CD14-positive monocyte (primary cell): ENCODE data around the gene MAMDC2. TPM values are rescaled to one million over a fixed set of nuclear protein-coding genes. Genes with fewer than 3 reads are reported as not detected.

ENCODE experiments used
- DNase-seq, 3 donors: peaks; one replicate each; pipeline ENCODE4 v3.0.0-alpha.2; 2011 to 2022
- H2AFZ ChIP-seq: 2 replicates; pipeline ENCODE4 v1.6.0; 2012; ENCODE audit warnings: mild to moderate bottlenecking, low read depth, low read length, inconsistent platforms; ENCODE audit not compliant: insufficient read depth, poor library complexity, severe bottlenecking
- H3K27ac ChIP-seq, 2 donors: 1 replicate in 1 of 2; 2 replicates in 1 of 2; pipeline ENCODE4 v1.5.1; 2012 to 2013; ENCODE audit warnings: low read length in 2 of 2, control low read depth in 1 of 2, inconsistent platforms in 1 of 2, low read depth in 1 of 2, mild to moderate bottlenecking in 1 of 2
- H3K27me3 ChIP-seq, 2 donors: one replicate each; pipeline versions ENCODE4 v1.6.0 to v1.6.1; 2011 to 2013; ENCODE audit warnings: low read length in 2 of 2; ENCODE audit not compliant: control insufficient read depth in 2 of 2, insufficient read depth in 2 of 2
- H3K36me3 ChIP-seq, 2 donors: replicated peaks in 1 of 2; 1 replicate in 1 of 2; 2 replicates in 1 of 2; pipeline versions ENCODE4 v1.5.1 to v1.6.1; 2012 to 2013; ENCODE audit warnings: low read length in 2 of 2, control low read depth in 1 of 2, inconsistent platforms in 1 of 2, mild to moderate bottlenecking in 1 of 2; ENCODE audit not compliant: insufficient read depth in 2 of 2, control insufficient read depth in 1 of 2
- H3K4me1 ChIP-seq, 2 donors: 1 replicate in 1 of 2; 2 replicates in 1 of 2; pipeline versions ENCODE4 v1.5.1 to v1.6.1; 2012 to 2013; ENCODE audit warnings: low read length in 2 of 2, control low read depth in 1 of 2, inconsistent platforms in 1 of 2, mild to moderate bottlenecking in 1 of 2, moderate library complexity in 1 of 2; ENCODE audit not compliant: insufficient read depth in 2 of 2, control insufficient read depth in 1 of 2
- H3K4me2 ChIP-seq: replicated peaks from 2 replicates; pipeline ENCODE3; 2012; ENCODE audit warnings: low read length, moderate library complexity, mild to moderate bottlenecking; ENCODE audit not compliant: poor library complexity, severe bottlenecking; ENCODE audit errors: extremely low read depth
- H3K4me3 ChIP-seq, 3 experiments: fragments of 200-600 bp in 1 of 3; sonication (generic) in 1 of 3; replicated peaks in 1 of 3; 1 replicate in 2 of 3; 2 replicates in 1 of 3; pipeline ENCODE4 v1.5.1; 2011 to 2013; ENCODE audit warnings: low read length in 3 of 3, mild to moderate bottlenecking in 3 of 3, control low read depth in 2 of 3, low read depth in 2 of 3, inconsistent platforms in 1 of 3, moderate library complexity in 1 of 3
- H3K79me2 ChIP-seq: 2 replicates; pipeline ENCODE4 v1.6.0; 2012; ENCODE audit warnings: mild to moderate bottlenecking, control low read depth, inconsistent platforms, low read length, moderate library complexity; ENCODE audit not compliant: insufficient read depth
- H3K9ac ChIP-seq: 2 replicates; pipeline ENCODE4 v1.6.0; 2017; ENCODE audit warnings: low read length, mild to moderate bottlenecking; ENCODE audit not compliant: insufficient read depth, poor library complexity, severe bottlenecking
- H3K9me3 ChIP-seq, 2 donors: replicated peaks in 1 of 2; 1 replicate in 1 of 2; 2 replicates in 1 of 2; pipeline versions ENCODE4 v1.5.1 to v1.6.1; 2012 to 2013; ENCODE audit warnings: low read length in 2 of 2, control low read depth in 1 of 2; ENCODE audit not compliant: control insufficient read depth in 1 of 2, insufficient read depth in 1 of 2
- H4K20me1 ChIP-seq: 2 replicates; pipeline ENCODE4 v1.6.0; 2012; ENCODE audit warnings: mild to moderate bottlenecking, low read length, control low read depth, moderate library complexity; ENCODE audit not compliant: insufficient read depth
- H3K27ac Mint-ChIP-seq, 7 donors: one replicate each; pipeline ENCODE4 v1.8.0; 2020; ENCODE audit warnings: mild to moderate bottlenecking in 7 of 7, mixed read lengths in 7 of 7, moderate library complexity in 6 of 7, inconsistent platforms in 2 of 7
- H3K27me3 Mint-ChIP-seq, 3 donors: one replicate each; pipeline ENCODE4 v1.8.0; 2021 to 2022; ENCODE audit warnings: low read depth in 3 of 3, mild to moderate bottlenecking in 3 of 3, mixed read lengths in 3 of 3, moderate library complexity in 3 of 3, inconsistent platforms in 1 of 3
- H3K36me3 Mint-ChIP-seq, 2 donors: one replicate each; pipeline ENCODE4 v1.8.0; 2020; ENCODE audit warnings: mixed read lengths in 2 of 2, inconsistent platforms in 1 of 2, mild to moderate bottlenecking in 1 of 2
- H3K4me1 Mint-ChIP-seq: one replicate; pipeline ENCODE4 v1.8.0; 2020; ENCODE audit warnings: mild to moderate bottlenecking, mixed read lengths
- H3K4me3 Mint-ChIP-seq, 2 donors: one replicate each; pipeline ENCODE4 v1.8.0; 2020; ENCODE audit warnings: mild to moderate bottlenecking in 2 of 2, mixed read lengths in 2 of 2, moderate library complexity in 1 of 2
- H3K9me3 Mint-ChIP-seq, 7 donors: one replicate each; pipeline ENCODE4 v1.8.0; 2020 to 2022; ENCODE audit warnings: mixed read lengths in 7 of 7, mild to moderate bottlenecking in 6 of 7, moderate library complexity in 6 of 7, inconsistent platforms in 2 of 7
- CTCF ChIP-seq: fragments of 200-600 bp; IDR thresholded peaks from one replicate; pipeline ENCODE4 v1.8.0; 2022; ENCODE audit warnings: antibody characterized with exemption, mild to moderate bottlenecking
- WGBS: methylation state at CpG from one replicate; pipeline ENCODE4 v1.1.5; 2013; ENCODE audit warnings: missing lambda C conversion rate; ENCODE audit not compliant: insufficient coverage; 5-methylcytosine and 5-hydroxymethylcytosine counted together
- intact Hi-C, 2 donors: fragments of 100-400 bp; cut with micrococcal nuclease; formaldehyde crosslinking; loops; one replicate each; pipeline versions ENCODE4 v1.15.0 to v1.15.1; 2023
- polyA plus RNA-seq, 3 donors: library from polyadenylated mRNA; depleted of rRNA in 1 of 3; unstranded in 2 of 3; stranded (reverse) in 1 of 3; fragments of 300-500 nt in 2 of 3; fragments of >200 nt in 1 of 3; fragmentation: Illumina TruSeq in 2 of 3; gene quantifications; 1 replicate in 2 of 3; 2 replicates in 1 of 3; pipeline ENCODE4 v1.2.3, GENCODE V29; 2012 to 2021

MAMDC2 gene
- polyA plus RNA-seq, 3 donors = 0.05 to 0.09 TPM; not detected in 1

GRCh38 chr9:70076678-70077077 is 33.0 kb downstream of the MAMDC2 start:
- Histone ChIP-seq H3K36me3 (no peaks in the 10 kb centered on the region), H3K4me1 (peaks cover 25 to 28% of the 10 kb centered on the region in 2 donors), H4K20me1 (no peaks in the 10 kb centered on the region), H3K9ac (no peak overlapping the region), H3K4me2 (no peak overlapping the region), H3K4me3 (no peak overlapping the region), H3K79me2 (no peaks in the 10 kb centered on the region), H2AFZ (no peak overlapping the region), H3K27ac (no peak overlapping the region), H3K9me3 (no peaks in the 10 kb centered on the region), H3K27me3 (no peaks in the 10 kb centered on the region)
- H3K27ac Mint-ChIP-seq = no peak overlapping the region
- no peak for DNase-seq
- TF ChIP-seq CTCF = no peak
- peaks cover 26% of the 10 kb centered on the region for H3K4me1 Mint-ChIP-seq
- H3K27me3 Mint-ChIP-seq = peaks cover 0 to 7% (median 0%) of the 10 kb centered on the region in 3 donors
- H3K36me3 Mint-ChIP-seq = peaks cover 0 to 1% of the 10 kb centered on the region in 2 donors
- H3K4me3 Mint-ChIP-seq = no peak overlapping the region
- no CpG with 5 or more reads among the region's 3 CpGs for WGBS
- intact Hi-C loops = no loop called here
- H3K9me3 Mint-ChIP-seq = no peaks in the 10 kb centered on the region

DNA sequence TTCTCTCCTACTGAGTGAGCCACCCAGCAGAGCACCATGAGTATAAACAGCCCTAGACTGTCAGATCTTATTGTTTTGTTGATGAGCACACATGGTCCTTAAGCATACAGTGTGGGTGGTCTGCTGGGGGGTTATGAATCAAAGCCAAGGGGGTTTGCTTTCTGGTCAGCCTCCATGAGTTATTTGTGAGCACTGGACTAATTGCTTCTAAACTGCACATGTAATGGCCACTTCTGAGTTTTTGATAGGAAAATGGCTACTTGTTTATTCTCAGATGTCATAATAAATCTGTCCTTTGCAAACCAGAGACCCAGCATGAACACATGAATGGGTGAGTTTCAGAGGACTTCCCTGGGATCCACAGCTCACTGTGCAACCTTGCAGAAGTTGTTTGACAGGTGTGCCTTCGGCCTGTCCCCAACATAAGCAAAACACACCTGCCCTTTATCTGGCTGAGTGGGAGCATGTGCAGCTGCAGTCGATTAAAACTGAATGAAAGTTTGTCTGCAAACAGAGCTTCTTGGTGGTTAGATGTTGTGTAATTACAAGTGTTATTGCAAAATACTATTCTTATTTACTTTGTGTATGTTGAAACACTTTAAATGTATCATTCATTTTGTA is 35.9 kb downstream of the MAMDC2 start:
- no peaks in the 10 kb centered on the region for H3K79me2 ChIP-seq
- peaks cover 25 to 28% of the 10 kb centered on the region in 2 donors for H3K4me1 ChIP-seq
- H3K4me3 ChIP-seq = peak overlapping the region in 1 of 3 experiments; percentile 0
- peak overlapping the region; percentile 50 for H3K4me2 ChIP-seq
- peaks cover 0 to 1% of the 10 kb centered on the region in 2 donors for H3K36me3 Mint-ChIP-seq
- no peak overlapping the region for H3K9ac ChIP-seq
- H3K36me3 ChIP-seq = no peaks in the 10 kb centered on the region
- peak overlapping the region; percentile 16 to 87 (median 68) for H3K27ac Mint-ChIP-seq
- H3K4me1 Mint-ChIP-seq = peaks cover 29% of the 10 kb centered on the region
- no peak overlapping the region for H3K27ac ChIP-seq
- H3K9me3 ChIP-seq = no peaks in the 10 kb centered on the region
- intact Hi-C loops = no loop called here
- no peak overlapping the region for H2AFZ ChIP-seq
- 0% methylated on average over 1 of the region's 2 CpGs for WGBS
- H3K27me3 Mint-ChIP-seq = peaks cover 0 to 7% (median 0%) of the 10 kb centered on the region in 3 donors
- peak overlapping the region in 1 of 2 donors; percentile 60 for H3K4me3 Mint-ChIP-seq
- no peaks in the 10 kb centered on the region for H3K27me3 ChIP-seq
- no peaks in the 10 kb centered on the region for H4K20me1 ChIP-seq
- H3K9me3 Mint-ChIP-seq = no peaks in the 10 kb centered on the region
- TF ChIP-seq CTCF = no peak
- DNase-seq = peak; percentile 13 to 66 (median 37)
